ENCODE measurements around the gene CLDN18.

- TF ChIP-seq ASH2L (IDR thresholded peaks at IDR 0.05; ENCODE audit: borderline replicate concordance, low read depth) (no peak), POLR2AphosphoS2 (IDR thresholded peaks at IDR 0.05; ENCODE audit: low read depth, low read length) (no peak), POLR2A (IDR thresholded peaks at IDR 0.05; ENCODE audit: low read depth, low read length) (no peak), SP1 (IDR thresholded peaks at IDR 0.05; ENCODE audit: low read depth, low read length) (no peak), SIN3A (IDR thresholded peaks at IDR 0.05; ENCODE audit: low read depth, low read length) (no peak)
- TF ChIP-seq, protein P1, sequence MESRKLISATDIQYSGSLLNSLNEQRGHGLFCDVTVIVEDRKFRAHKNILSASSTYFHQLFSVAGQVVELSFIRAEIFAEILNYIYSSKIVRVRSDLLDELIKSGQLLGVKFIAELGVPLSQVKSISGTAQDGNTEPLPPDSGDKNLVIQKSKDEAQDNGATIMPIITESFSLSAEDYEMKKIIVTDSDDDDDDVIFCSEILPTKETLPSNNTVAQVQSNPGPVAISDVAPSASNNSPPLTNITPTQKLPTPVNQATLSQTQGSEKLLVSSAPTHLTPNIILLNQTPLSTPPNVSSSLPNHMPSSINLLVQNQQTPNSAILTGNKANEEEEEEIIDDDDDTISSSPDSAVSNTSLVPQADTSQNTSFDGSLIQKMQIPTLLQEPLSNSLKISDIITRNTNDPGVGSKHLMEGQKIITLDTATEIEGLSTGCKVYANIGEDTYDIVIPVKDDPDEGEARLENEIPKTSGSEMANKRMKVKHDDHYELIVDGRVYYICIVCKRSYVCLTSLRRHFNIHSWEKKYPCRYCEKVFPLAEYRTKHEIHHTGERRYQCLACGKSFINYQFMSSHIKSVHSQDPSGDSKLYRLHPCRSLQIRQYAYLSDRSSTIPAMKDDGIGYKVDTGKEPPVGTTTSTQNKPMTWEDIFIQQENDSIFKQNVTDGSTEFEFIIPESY (IDR thresholded peaks at IDR 0.05) = no peak
- TF ChIP-seq, protein P2, sequence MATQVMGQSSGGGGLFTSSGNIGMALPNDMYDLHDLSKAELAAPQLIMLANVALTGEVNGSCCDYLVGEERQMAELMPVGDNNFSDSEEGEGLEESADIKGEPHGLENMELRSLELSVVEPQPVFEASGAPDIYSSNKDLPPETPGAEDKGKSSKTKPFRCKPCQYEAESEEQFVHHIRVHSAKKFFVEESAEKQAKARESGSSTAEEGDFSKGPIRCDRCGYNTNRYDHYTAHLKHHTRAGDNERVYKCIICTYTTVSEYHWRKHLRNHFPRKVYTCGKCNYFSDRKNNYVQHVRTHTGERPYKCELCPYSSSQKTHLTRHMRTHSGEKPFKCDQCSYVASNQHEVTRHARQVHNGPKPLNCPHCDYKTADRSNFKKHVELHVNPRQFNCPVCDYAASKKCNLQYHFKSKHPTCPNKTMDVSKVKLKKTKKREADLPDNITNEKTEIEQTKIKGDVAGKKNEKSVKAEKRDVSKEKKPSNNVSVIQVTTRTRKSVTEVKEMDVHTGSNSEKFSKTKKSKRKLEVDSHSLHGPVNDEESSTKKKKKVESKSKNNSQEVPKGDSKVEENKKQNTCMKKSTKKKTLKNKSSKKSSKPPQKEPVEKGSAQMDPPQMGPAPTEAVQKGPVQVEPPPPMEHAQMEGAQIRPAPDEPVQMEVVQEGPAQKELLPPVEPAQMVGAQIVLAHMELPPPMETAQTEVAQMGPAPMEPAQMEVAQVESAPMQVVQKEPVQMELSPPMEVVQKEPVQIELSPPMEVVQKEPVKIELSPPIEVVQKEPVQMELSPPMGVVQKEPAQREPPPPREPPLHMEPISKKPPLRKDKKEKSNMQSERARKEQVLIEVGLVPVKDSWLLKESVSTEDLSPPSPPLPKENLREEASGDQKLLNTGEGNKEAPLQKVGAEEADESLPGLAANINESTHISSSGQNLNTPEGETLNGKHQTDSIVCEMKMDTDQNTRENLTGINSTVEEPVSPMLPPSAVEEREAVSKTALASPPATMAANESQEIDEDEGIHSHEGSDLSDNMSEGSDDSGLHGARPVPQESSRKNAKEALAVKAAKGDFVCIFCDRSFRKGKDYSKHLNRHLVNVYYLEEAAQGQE (IDR thresholded peaks at IDR 0.05; ENCODE audit: low read depth, low read length) = no peak
- TF ChIP-seq, protein P3, sequence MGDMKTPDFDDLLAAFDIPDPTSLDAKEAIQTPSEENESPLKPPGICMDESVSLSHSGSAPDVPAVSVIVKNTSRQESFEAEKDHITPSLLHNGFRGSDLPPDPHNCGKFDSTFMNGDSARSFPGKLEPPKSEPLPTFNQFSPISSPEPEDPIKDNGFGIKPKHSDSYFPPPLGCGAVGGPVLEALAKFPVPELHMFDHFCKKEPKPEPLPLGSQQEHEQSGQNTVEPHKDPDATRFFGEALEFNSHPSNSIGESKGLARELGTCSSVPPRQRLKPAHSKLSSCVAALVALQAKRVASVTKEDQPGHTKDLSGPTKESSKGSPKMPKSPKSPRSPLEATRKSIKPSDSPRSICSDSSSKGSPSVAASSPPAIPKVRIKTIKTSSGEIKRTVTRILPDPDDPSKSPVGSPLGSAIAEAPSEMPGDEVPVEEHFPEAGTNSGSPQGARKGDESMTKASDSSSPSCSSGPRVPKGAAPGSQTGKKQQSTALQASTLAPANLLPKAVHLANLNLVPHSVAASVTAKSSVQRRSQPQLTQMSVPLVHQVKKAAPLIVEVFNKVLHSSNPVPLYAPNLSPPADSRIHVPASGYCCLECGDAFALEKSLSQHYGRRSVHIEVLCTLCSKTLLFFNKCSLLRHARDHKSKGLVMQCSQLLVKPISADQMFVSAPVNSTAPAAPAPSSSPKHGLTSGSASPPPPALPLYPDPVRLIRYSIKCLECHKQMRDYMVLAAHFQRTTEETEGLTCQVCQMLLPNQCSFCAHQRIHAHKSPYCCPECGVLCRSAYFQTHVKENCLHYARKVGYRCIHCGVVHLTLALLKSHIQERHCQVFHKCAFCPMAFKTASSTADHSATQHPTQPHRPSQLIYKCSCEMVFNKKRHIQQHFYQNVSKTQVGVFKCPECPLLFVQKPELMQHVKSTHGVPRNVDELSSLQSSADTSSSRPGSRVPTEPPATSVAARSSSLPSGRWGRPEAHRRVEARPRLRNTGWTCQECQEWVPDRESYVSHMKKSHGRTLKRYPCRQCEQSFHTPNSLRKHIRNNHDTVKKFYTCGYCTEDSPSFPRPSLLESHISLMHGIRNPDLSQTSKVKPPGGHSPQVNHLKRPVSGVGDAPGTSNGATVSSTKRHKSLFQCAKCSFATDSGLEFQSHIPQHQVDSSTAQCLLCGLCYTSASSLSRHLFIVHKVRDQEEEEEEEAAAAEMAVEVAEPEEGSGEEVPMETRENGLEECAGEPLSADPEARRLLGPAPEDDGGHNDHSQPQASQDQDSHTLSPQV (IDR thresholded peaks at IDR 0.05) = no peak
Measured at GRCh38 chr3:137962251-137962650, 47.7 kb upstream of the CLDN18 start.

All from GM12878 (cell line).